ENCODE data around the gene SLC6A3.

SLC6A3 gene

DNA sequence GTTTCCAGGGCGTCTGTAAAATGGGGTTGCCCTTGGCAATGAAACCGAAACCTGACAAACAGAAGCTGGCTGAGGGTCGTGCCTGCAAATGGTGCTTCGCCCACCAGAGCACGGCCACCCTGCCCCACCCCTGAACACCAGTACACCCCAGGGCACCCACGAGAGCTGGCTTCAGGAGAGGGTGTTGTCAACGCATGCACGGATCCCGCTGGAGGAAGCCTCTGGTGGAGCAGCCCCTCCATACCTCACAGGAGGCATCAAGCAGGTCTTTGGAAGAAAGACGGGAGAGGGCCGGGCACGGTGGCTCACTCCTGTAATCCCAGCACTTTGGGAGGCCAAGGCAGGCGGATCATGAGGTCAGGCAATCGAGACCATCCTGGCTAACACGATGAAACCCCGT lies 8.6 kb downstream of the SLC6A3 start:
- Histone ChIP-seq H3K79me2 (ENCODE audit: low read length) (no peaks in the 10 kb centered on the region), H2AFZ (ENCODE audit: low read depth, low read length) (no peak overlapping the region), H4K20me1 (ENCODE audit: insufficient read depth, low read length) (no peaks in the 10 kb centered on the region), H3K27me3 (ENCODE audit: low read depth, low read length) (no peaks in the 10 kb centered on the region), H3K36me3 (replicated peaks; ENCODE audit: low read depth, low read length) (no peaks in the 10 kb centered on the region), H3K9me3 (ENCODE audit: insufficient read depth, low read length) (no peaks in the 10 kb centered on the region), H3K27ac (ENCODE audit: low read length) (no peak overlapping the region), H3K9ac (ENCODE audit: low read length) (no peak overlapping the region), H3K4me2 (ENCODE audit: low read length) (no peak overlapping the region), H3K4me3 (ENCODE audit: low read length) (no peak overlapping the region), H3K4me1 (ENCODE audit: low read length) (no peaks in the 10 kb centered on the region)
- TF ChIP-seq EZH2phosphoT487 (IDR thresholded peaks at IDR 0.05; ENCODE audit: low read depth): no peak
- TF ChIP-seq, protein P1, sequence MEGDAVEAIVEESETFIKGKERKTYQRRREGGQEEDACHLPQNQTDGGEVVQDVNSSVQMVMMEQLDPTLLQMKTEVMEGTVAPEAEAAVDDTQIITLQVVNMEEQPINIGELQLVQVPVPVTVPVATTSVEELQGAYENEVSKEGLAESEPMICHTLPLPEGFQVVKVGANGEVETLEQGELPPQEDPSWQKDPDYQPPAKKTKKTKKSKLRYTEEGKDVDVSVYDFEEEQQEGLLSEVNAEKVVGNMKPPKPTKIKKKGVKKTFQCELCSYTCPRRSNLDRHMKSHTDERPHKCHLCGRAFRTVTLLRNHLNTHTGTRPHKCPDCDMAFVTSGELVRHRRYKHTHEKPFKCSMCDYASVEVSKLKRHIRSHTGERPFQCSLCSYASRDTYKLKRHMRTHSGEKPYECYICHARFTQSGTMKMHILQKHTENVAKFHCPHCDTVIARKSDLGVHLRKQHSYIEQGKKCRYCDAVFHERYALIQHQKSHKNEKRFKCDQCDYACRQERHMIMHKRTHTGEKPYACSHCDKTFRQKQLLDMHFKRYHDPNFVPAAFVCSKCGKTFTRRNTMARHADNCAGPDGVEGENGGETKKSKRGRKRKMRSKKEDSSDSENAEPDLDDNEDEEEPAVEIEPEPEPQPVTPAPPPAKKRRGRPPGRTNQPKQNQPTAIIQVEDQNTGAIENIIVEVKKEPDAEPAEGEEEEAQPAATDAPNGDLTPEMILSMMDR (IDR thresholded peaks at IDR 0.05; ENCODE audit: low read depth, low read length): no peak

DNA sequence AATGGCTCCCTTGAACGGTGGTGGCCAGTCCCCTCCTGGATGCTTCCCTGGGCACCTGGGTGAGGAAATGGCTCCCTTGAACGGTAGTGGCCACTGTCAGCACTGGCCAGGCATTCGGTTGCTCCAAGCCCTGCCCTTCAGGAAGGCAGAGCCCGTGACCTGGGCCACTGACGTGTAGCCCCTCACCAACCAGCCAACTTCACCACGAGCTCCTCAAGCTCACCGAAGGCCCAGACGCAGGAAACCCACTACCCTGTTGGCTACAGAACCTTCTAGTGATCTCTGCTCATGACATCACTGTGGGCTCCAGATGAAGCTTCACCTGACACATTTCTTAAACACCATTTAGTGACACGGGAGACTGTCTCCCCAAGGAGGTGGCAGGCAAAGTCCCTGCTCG lies 9.2 kb downstream of the SLC6A3 start:
- no peak for TF ChIP-seq EZH2phosphoT487 (IDR thresholded peaks at IDR 0.05; ENCODE audit: low read depth)
- TF ChIP-seq, protein P1 (IDR thresholded peaks at IDR 0.05; ENCODE audit: low read depth, low read length): no peak
- H4K20me1 ChIP-seq (ENCODE audit: insufficient read depth, low read length): no peaks in the 10 kb centered on the region

DNA sequence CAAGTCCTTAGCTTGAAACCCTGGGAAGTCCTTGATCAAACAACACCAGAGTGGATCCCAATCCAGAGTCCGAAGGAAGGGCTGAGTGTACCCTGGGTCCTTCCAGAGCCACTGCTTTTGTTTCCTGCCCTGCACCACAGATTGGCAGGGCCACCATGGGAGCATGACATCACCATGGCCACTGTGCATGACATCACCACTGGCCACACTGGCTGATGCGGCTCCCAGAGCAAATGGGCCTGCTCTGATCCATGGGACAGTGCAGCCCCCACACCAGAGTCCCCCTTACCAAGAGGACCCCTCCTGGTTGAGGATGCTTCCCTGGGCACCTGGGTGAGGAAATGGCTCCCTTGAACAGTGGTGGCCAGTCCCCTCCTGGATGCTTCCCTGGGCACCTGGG lies 9.9 kb downstream of the SLC6A3 start:
- H3K9ac ChIP-seq (ENCODE audit: low read length): no peak overlapping the region
- H3K4me3 ChIP-seq (ENCODE audit: low read length): no peak overlapping the region
- no peak overlapping the region for H3K4me2 ChIP-seq (ENCODE audit: low read length)
- H4K20me1 ChIP-seq (ENCODE audit: insufficient read depth, low read length): no peaks in the 10 kb centered on the region
- no peaks in the 10 kb centered on the region for H3K9me3 ChIP-seq (ENCODE audit: insufficient read depth, low read length)
- no peak overlapping the region for H3K27ac ChIP-seq (ENCODE audit: low read length)
- H2AFZ ChIP-seq (ENCODE audit: low read depth, low read length): no peak overlapping the region
- H3K79me2 ChIP-seq (ENCODE audit: low read length): no peaks in the 10 kb centered on the region
- no peaks in the 10 kb centered on the region for H3K36me3 ChIP-seq (replicated peaks; ENCODE audit: low read depth, low read length)
- TF ChIP-seq EZH2phosphoT487 (IDR thresholded peaks at IDR 0.05; ENCODE audit: low read depth): no peak
- TF ChIP-seq, protein P1 (IDR thresholded peaks at IDR 0.05; ENCODE audit: low read depth, low read length): no peak
- H3K4me1 ChIP-seq (ENCODE audit: low read length): no peaks in the 10 kb centered on the region
- no peaks in the 10 kb centered on the region for H3K27me3 ChIP-seq (ENCODE audit: low read depth, low read length)

More for the DNA sequence above, 9.2 kb downstream of the SLC6A3 start:
- Histone ChIP-seq H3K4me3 (ENCODE audit: low read length) (no peak overlapping the region), H3K4me1 (ENCODE audit: low read length) (no peaks in the 10 kb centered on the region), H2AFZ (ENCODE audit: low read depth, low read length) (no peak overlapping the region), H3K27me3 (ENCODE audit: low read depth, low read length) (no peaks in the 10 kb centered on the region), H3K9ac (ENCODE audit: low read length) (no peak overlapping the region), H3K36me3 (replicated peaks; ENCODE audit: low read depth, low read length) (no peaks in the 10 kb centered on the region), H3K27ac (ENCODE audit: low read length) (no peak overlapping the region), H3K9me3 (ENCODE audit: insufficient read depth, low read length) (no peaks in the 10 kb centered on the region), H3K79me2 (ENCODE audit: low read length) (no peaks in the 10 kb centered on the region), H3K4me2 (ENCODE audit: low read length) (no peak overlapping the region)

DNA sequence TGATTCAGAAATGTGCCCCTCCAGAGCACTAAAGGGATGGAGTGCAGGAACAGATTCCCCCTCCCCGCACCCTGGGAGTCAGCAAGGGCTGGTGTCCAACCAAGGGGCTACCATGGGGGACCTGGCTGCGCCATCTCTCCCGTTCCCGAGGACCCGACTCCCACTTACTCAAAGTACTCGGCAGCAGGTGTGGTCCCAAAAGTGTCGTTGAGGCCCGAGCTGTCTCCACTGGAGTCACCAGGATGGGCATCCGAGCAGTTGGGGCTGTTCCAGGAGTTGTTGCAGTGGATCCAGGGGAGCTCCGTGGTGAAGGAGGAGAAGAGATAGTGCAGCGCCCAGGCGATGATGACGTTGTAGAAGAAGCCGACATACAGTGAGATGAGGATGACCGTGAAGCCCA lies 12.9 kb downstream of the SLC6A3 start:
- Histone ChIP-seq H3K27ac (ENCODE audit: low read length) (no peak overlapping the region), H2AFZ (ENCODE audit: low read depth, low read length) (no peak overlapping the region), H3K36me3 (replicated peaks; ENCODE audit: low read depth, low read length) (no peaks in the 10 kb centered on the region), H3K79me2 (ENCODE audit: low read length) (no peaks in the 10 kb centered on the region), H3K9me3 (ENCODE audit: insufficient read depth, low read length) (no peaks in the 10 kb centered on the region), H3K4me3 (ENCODE audit: low read length) (no peak overlapping the region), H3K4me2 (ENCODE audit: low read length) (no peak overlapping the region), H4K20me1 (ENCODE audit: insufficient read depth, low read length) (no peaks in the 10 kb centered on the region), H3K9ac (ENCODE audit: low read length) (no peak overlapping the region), H3K27me3 (ENCODE audit: low read depth, low read length) (no peaks in the 10 kb centered on the region), H3K4me1 (ENCODE audit: low read length) (no peaks in the 10 kb centered on the region)
- TF ChIP-seq, protein P1 (IDR thresholded peaks at IDR 0.05; ENCODE audit: low read depth, low read length): no peak
- no peak for TF ChIP-seq EZH2phosphoT487 (IDR thresholded peaks at IDR 0.05; ENCODE audit: low read depth)

Data from OCI-LY3 (cell line).